Measurements from ENCODE around the gene PLCB1.

PLCB1 gene

GRCh38 chr20:8373579-8373978, 241.5 kb downstream of the PLCB1 start:
- TF ChIP-seq REST (IDR thresholded peaks at IDR 0.05; ENCODE audit: insufficient read depth in 1 of 2, low read depth in 2 of 2, low read length in 2 of 2) (no peak), FOXP2 (optimal IDR thresholded peaks at IDR 0.05; ENCODE audit: borderline replicate concordance, extremely low read depth, extremely low read length, insufficient read depth) (no peak), SIN3A (IDR thresholded peaks at IDR 0.05; ENCODE audit: borderline replicate concordance, insufficient read depth, low read length) (no peak), TAF1 (IDR thresholded peaks at IDR 0.05; ENCODE audit: borderline replicate concordance, insufficient read depth, low read length) (no peak), POLR2AphosphoS5 (IDR thresholded peaks at IDR 0.05; ENCODE audit: low read depth, low read length) (no peak)

- TF ChIP-seq FOXP2 (optimal IDR thresholded peaks at IDR 0.05; ENCODE audit: borderline replicate concordance, extremely low read depth, extremely low read length, insufficient read depth): no peak
- no peak for TF ChIP-seq SIN3A (IDR thresholded peaks at IDR 0.05; ENCODE audit: borderline replicate concordance, insufficient read depth, low read length)
- TF ChIP-seq TAF1 (IDR thresholded peaks at IDR 0.05; ENCODE audit: borderline replicate concordance, insufficient read depth, low read length): no peak
Measured at GRCh38 chr20:8375898-8376297, 243.8 kb downstream of the PLCB1 start.

GRCh38 chr20:8376940-8377339, 244.9 kb downstream of the PLCB1 start:
- TF ChIP-seq SIN3A (IDR thresholded peaks at IDR 0.05; ENCODE audit: borderline replicate concordance, insufficient read depth, low read length): no peak
- no peak for TF ChIP-seq POLR2AphosphoS5 (IDR thresholded peaks at IDR 0.05; ENCODE audit: low read depth, low read length)
- no peak for TF ChIP-seq REST (IDR thresholded peaks at IDR 0.05; ENCODE audit: insufficient read depth in 1 of 2, low read depth in 2 of 2, low read length in 2 of 2)
- no peak for TF ChIP-seq TAF1 (IDR thresholded peaks at IDR 0.05; ENCODE audit: borderline replicate concordance, insufficient read depth, low read length)
- no peak for TF ChIP-seq FOXP2 (optimal IDR thresholded peaks at IDR 0.05; ENCODE audit: borderline replicate concordance, extremely low read depth, extremely low read length, insufficient read depth)

- no peak for TF ChIP-seq REST (IDR thresholded peaks at IDR 0.05; ENCODE audit: insufficient read depth in 1 of 2, low read depth in 2 of 2, low read length in 2 of 2)
- no peak for TF ChIP-seq FOXP2 (optimal IDR thresholded peaks at IDR 0.05; ENCODE audit: borderline replicate concordance, extremely low read depth, extremely low read length, insufficient read depth)
- TF ChIP-seq SIN3A (IDR thresholded peaks at IDR 0.05; ENCODE audit: borderline replicate concordance, insufficient read depth, low read length): no peak
- TF ChIP-seq TAF1 (IDR thresholded peaks at IDR 0.05; ENCODE audit: borderline replicate concordance, insufficient read depth, low read length): no peak
- TF ChIP-seq POLR2AphosphoS5 (IDR thresholded peaks at IDR 0.05; ENCODE audit: low read depth, low read length): no peak
Measured at GRCh38 chr20:8385247-8385646, 253.2 kb downstream of the PLCB1 start.

GRCh38 chr20:8386991-8387390, 254.9 kb downstream of the PLCB1 start:
- TF ChIP-seq FOXP2 (optimal IDR thresholded peaks at IDR 0.05; ENCODE audit: borderline replicate concordance, extremely low read depth, extremely low read length, insufficient read depth) (no peak), SIN3A (IDR thresholded peaks at IDR 0.05; ENCODE audit: borderline replicate concordance, insufficient read depth, low read length) (no peak), TAF1 (IDR thresholded peaks at IDR 0.05; ENCODE audit: borderline replicate concordance, insufficient read depth, low read length) (no peak), POLR2AphosphoS5 (IDR thresholded peaks at IDR 0.05; ENCODE audit: low read depth, low read length) (no peak)

GRCh38 chr20:8388141-8388540, 256.1 kb downstream of the PLCB1 start:
- TF ChIP-seq POLR2AphosphoS5 (IDR thresholded peaks at IDR 0.05; ENCODE audit: low read depth, low read length) (no peak), FOXP2 (optimal IDR thresholded peaks at IDR 0.05; ENCODE audit: borderline replicate concordance, extremely low read depth, extremely low read length, insufficient read depth) (no peak), SIN3A (IDR thresholded peaks at IDR 0.05; ENCODE audit: borderline replicate concordance, insufficient read depth, low read length) (no peak), REST (IDR thresholded peaks at IDR 0.05; ENCODE audit: insufficient read depth in 1 of 2, low read depth in 2 of 2, low read length in 2 of 2) (no peak), TAF1 (IDR thresholded peaks at IDR 0.05; ENCODE audit: borderline replicate concordance, insufficient read depth, low read length) (no peak)
